Tibial nerve (tissue), 4 donors: Measurements from ENCODE around the gene GPR35.

Experiments
- EP300 ChIP-seq, 2 donors: sonication (generic); formaldehyde crosslinking; IDR thresholded peaks; one replicate each; pipeline ENCODE4 v1.6.1; 2017; ENCODE audit warnings: antibody characterized with exemption in 2 of 2, mild to moderate bottlenecking in 1 of 2
- TF ChIP-seq, protein P1 (sequence below), 5 experiments: fragments of 200-600 bp in 3 of 5; fragments of 450-650 bp in 2 of 5; sonication (generic) in 3 of 5; IDR thresholded peaks; one replicate each; pipeline ENCODE4 v1.5.1; 2016 to 2019; ENCODE audit warnings: antibody characterized with exemption in 5 of 5, mild to moderate bottlenecking in 3 of 5, moderate library complexity in 2 of 5

DNA sequence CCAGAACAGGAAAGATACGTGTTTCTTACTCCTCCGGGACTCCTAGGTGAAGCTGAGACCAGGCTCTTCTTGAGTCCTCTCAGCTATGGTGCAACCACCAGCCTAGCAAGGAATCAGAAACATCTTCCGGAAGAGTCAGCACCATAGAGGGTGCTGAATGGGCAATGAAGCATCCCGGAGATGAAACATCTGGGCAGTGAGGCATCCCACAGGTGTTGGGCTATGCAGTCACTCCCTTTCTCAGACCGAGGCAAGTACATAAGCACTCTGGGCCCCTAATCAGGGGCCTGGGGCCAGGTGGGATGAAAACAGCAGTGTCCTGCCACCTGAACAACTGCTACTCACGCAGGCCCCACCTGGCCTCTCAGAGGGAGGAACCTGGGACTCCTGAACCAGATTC, 40.2 kb upstream of the GPR35 start:
- TF ChIP-seq, protein P1, sequence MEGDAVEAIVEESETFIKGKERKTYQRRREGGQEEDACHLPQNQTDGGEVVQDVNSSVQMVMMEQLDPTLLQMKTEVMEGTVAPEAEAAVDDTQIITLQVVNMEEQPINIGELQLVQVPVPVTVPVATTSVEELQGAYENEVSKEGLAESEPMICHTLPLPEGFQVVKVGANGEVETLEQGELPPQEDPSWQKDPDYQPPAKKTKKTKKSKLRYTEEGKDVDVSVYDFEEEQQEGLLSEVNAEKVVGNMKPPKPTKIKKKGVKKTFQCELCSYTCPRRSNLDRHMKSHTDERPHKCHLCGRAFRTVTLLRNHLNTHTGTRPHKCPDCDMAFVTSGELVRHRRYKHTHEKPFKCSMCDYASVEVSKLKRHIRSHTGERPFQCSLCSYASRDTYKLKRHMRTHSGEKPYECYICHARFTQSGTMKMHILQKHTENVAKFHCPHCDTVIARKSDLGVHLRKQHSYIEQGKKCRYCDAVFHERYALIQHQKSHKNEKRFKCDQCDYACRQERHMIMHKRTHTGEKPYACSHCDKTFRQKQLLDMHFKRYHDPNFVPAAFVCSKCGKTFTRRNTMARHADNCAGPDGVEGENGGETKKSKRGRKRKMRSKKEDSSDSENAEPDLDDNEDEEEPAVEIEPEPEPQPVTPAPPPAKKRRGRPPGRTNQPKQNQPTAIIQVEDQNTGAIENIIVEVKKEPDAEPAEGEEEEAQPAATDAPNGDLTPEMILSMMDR (IDR thresholded peaks at IDR 0.05), result no peak
- no peak for TF ChIP-seq EP300 (IDR thresholded peaks at IDR 0.05)
